CD4-positive, alpha-beta T cell treated with Interleukin-17A for 4 hours (primary cell): ENCODE measurements around the gene SNX10.

Experiments
- DNase-seq: peaks from one replicate; pipeline ENCODE4 v3.0.0-alpha.2; 2020; ENCODE audit warnings: mixed read lengths

Gene SNX10

DNA sequence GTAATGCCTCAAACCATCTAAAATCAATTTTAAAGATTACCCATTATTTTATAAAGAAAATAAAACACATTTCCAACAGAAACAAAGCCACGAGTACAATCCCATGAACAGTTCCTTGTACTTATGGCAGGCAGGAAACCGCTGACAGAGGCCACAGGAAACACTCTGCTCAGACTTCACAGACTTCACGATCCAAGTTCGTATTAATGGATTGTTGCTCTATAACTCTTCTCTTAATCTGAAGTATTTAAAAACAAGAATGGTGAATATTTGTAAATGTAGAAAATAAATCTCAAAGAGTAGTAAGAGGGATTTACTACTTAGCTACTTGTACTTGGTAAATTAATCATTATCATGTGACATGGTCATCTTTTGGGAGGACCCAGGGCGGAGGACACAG lies 78.3 kb downstream of the SNX10 start:
- DNase-seq: peak; percentile 18

DNA sequence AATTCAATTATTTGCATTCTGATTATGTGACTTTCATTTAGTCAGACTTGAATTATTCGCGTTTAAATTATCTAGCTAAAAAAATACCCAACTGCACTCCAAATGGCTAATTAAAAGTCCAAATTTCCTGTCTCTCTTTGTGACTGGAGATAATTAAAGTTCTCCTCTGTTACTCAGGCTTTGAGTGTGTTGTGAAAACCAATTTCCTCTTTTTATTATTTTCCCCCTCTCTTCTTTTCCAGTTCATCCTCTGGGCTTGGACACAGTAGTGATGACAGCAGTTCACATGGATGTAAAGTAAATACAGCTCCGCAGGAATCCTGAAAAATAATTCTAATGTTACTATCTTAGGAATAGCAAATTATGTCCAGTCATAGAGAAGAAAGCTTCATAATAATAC lies 80.6 kb downstream of the SNX10 start:
- DNase-seq: no peak

DNA sequence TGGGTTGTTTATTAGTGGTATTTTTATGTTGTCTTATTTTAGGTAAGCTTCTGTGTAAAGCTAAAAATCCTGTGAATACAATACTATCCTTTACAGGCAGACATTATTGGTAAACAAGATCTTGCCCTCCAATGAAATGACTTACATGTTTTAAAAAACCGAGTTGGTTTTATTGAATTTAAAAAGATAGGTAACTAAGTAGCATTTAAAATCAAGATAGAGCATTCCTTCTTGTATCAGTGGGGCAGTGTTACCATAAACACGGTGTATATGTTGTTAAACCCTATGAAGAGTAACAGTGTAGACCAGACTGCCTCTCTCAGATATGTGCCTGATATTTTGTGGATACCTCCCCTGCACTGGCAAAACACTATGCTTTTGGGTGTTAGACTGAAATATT lies 81.0 kb downstream of the SNX10 start:
- no peak for DNase-seq

DNA sequence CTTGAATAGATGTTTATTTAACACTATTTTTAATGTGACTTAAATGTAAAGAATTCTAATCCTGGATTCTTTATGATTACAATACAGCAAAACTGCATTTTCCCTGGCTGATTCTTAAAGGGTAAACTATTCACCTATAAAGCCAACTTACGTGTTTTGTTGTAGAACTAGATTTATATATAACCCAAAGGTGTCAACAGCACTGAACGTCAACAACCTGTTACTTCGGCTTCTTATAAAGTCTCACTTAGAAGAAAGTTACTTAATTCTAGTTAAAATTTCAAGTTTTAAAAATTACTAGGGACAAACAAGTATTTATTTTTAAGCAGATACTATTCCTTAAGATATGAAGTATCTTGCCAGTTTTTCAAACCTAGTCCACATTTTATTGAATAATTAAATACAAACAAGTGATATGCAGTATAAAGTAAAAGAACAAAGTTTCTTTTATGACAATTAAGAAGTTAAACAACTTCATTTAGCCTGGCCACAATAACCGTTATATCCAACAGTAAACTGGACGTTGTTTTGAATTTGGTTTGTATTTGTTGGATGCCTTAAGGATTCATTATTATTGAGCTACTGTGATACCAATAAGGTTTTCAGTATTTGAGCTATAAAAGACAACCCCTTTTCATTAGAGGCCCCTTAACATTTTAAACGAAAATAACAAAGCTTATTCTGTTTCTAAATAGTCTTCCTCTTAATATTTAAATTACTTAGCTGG lies 83.1 kb downstream of the SNX10 start:
- no peak for DNase-seq

DNA sequence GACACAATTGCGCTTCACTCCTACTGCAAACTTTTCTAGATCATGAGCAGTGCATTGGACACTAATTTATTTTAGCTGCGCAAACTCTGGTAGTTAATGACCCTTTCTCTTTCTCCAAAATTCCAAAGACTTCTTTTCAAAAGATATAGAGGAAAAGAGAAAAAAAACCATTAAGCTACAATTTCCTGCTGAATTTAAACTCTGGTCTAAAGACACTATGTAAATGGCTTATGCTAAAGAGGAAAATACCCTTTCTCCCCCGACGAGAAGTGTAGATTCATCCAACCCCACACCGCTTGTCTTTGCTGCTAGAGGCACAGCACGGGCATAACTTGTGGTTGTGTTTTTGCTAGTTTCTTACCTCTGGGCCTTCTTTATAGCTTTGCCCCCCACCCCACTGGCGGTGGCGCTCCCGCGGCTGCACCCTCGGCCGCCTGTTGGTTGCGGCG lies 84.1 kb downstream of the SNX10 start:
- peak; percentile 6 for DNase-seq

DNA sequence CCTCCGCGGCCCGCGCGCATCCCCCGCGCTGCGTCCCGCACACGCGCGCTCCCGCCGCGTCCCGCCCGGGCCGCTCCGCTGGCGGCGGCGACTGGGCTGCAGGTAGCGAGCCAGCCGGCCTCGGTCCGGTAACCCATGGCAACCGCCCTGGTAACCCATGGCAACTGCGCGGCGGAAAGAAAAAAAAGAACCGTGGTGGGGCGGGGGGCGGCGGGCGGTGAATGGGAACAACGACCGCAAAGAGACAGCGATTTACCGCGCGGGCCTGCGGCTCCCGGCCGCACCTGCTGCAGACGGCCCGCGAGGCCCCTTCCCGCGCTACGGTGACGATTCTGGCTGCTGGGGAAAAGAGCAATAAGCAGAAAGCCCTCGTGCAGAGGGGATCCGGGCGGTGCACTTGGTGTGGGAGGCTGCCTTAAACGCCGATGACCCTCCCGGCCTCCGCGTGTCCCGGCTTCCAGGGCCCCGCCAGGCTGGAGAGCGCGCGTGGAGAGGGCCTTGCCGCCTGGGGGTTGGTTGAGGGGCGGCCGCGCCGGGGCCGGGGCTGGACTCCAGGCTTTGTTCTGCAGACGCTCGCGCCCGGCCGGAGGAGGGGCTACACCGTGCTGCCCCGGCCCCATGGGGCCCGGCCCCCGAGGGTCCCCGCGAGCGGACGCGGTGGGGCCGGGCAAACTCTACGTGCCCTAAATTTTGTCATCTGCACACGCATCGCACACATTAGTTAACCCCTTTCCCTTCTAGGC lies 84.7 kb downstream of the SNX10 start:
- DNase-seq: peak; percentile 42

DNA sequence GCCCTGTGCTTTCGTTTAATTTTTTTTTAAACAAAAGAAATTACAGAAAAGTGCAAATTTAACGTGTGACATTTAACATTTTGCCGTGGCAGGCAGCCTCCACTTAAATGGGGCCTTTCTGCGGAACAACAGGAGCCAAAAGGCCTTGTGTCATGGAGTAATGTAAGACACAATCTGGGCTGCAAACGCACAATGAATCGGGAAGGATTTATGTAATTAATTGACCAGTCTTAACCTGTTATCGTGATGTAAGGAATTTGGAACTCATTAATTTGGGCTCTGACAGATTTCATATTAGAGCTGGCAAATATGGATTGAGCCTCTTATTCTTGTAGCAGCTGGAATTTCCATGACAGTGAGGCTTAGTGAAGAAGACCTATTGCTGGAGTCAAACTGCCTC lies 86.4 kb downstream of the SNX10 start:
- DNase-seq: no peak

DNA sequence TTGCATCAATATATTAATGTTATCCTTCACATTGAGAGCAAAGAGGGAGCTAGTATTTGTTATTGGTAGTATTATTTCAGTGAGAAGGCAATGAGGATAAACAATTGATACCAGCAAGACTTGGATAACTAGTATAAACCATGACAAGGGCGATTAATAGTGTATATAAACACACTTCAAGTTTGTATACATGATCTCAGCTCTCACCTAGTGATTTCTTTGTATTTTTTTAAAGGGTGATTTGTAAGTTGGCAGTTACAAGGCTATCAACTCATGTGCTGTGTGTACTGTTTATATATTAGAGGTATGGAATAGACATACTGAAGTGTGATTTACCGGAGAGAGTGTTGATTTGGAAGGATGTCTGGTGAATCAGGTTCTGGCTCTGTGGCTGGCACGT lies 88.0 kb downstream of the SNX10 start:
- no peak for DNase-seq

DNA sequence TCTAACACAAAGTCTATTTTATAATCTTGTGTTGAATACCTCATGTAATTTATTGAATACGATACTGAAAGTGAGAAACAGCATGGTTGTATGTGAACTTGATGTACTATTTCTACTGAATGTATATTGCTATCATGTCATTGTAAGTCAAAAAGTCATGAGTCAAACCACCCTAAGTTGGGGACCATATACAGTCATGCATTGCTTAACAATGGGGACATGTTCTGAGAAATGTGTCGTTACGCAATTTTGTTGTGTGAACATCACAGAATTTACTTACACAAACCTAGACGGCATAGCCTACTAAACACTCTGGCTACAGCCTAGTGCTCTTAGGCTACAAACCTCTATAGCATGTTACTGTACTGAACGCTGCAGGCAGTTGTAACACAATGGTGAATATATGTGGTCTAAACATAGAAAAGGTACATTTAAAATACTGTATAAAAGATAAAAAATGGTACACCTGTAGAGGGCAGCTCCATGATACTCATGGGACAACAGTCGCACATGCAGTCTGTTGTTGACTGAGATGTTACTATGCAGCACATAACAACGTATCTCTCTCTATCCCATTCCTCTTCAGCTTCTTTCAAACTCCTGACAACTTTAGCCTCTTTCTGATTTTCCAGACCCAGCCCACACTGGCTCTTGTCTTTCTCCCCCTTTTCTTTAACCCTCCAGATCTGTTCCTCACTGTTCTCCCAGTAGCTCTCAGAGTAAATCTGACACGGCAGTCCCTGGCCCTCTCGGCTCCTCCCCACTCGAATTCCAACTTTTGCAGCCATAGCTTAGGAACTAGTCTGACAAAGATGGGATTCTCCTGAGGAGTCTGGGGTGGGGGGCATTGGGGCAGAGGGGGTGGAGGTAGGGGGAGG lies 90.1 kb downstream of the SNX10 start:
- no peak for DNase-seq

DNA sequence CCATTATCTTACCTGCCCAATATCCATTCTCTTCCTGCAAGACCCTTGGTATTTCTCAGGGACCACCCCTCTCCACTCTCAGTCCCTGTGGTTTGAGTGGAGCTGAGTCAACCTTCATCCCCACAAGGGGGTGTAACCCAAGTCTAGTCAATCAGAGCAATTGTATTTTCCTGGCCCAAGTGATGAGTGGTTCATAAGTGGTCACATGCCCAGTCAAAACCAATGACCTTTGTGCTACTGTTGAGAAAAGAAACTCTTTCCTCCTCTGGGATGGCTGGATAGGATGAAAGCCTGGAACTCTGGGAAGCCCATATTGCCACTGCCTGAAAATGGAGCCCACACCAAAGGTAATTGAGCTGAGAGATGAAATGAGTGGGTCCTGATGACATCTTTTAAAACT lies 93.6 kb downstream of the SNX10 start:
- no peak for DNase-seq

DNA sequence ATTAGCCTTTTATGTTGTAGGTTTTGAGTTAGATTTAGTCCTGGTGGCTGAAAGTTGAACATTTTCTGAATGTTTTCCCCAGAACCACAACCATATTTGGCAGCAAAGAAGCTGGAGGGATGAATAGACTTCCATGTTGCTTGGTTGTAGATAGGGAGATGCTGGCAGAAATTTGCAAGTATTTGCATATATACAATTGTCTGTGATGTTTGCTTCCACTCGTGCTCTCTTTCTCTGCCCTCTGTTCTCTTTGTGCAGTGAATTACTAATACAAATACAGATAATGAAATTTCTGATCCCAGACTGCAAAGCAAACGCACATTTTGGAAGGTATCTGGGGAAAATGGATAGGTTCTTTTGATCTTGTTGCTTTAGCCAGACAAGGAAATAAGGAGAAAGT lies 96.1 kb downstream of the SNX10 start:
- no peak for DNase-seq

DNA sequence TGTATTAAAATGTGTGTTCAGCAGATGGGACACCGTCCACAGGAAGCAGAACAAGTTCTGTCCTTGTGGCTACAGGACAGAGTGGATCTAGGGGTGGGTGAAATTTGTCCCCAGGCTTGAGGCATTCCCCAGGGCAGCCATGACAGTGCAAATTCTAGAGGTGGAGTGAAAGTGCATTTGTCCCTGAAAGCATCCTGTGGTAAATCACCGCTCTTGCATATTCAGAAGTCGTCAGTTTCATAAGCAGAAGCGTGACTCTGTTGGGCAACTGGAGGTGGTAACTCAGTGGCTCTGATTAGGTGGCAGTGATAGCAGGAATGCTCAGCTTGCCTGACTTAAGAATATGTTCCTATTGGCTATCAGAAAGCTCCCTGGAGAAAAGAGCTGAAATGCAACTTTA lies 96.6 kb downstream of the SNX10 start:
- DNase-seq: no peak

DNA sequence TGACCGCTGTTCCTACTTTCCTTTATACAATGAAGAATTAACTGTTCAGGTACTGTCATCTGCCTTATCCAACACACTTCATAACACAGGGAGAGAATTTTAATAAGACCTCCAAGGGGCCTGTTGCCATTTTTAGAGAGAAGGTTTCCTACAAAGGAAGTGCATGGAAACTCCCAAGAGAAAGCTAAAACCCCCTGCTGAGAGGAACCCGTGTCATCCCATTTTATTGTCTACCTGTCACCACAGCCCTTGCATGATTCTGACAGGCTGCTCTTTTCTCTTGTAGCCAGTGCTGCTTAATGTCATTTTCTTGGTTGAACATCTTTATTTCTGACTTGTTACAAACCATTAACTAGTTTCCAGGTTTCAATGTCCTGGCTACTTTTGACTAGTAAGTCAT lies 98.4 kb downstream of the SNX10 start:
- no peak for DNase-seq

DNA sequence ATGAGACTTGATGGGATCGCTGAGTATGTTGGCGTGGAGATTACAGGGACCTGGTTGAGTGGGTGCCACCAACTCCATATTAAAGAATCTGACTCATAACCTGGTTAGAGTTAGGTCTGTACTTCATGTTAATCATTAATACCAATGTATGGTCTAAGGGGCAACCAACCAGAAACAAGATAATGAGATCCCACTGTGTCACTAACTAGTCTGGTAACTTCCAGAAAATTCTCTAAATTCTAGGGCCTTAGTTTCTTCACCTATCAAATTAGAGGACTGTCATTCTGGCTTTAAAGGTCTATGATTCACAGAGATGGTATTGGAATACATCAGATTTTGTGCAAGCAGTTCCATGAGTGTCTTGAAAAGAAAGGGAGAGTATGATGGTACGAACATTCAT lies 102.2 kb downstream of the SNX10 start:
- no peak for DNase-seq

DNA sequence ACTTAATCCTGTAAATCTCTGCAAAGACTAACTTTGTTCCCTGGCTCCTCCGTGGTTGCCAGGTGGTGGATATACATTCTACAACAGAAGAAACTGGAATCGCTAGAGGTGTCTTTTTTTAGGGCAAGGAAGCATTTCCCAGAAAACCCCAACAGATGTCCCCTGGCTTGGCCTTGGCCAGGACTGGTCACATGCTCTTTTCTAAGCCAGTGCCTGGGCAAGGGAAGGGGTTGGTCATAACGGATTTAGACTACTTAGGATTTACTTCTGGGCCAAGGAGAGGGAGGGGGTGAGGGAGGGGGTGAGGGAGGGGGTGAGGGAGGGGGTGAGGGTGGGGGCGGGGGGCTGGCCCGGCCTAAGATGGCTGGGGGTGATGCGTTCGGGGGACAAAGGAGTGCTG lies 105.7 kb downstream of the SNX10 start:
- no peak for DNase-seq

DNA sequence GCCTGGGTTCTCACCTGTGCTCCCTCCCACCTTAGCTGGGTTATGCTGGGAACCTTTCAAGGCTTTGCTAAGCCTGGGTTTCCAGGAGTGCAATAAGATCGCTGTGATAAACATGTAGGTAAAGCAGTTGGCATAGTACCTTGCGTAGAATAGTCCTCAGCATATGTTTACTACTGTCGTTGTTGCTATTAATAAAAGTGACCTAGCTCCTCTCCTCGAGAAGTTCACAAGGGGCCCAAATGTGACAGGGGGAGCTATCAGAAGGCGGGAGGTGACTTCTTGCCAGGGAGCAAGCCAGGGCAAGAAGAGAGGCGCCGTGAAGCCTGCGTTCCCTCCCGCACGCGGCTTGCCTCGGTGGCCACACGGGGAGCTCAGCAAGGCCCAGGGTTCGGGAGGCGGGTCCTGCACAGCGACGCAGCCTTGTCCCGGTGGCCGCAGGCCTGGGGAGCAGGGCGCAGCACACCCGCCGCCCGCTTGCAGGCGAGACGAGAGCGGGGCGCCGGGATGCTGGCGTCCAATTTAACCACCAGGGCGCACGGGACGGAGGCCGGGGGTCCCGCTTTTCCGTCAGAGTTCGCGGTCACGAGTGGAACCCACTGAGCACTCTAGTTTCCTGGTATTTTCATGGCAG lies 106.2 kb downstream of the SNX10 start:
- DNase-seq: peak; percentile 3

DNA sequence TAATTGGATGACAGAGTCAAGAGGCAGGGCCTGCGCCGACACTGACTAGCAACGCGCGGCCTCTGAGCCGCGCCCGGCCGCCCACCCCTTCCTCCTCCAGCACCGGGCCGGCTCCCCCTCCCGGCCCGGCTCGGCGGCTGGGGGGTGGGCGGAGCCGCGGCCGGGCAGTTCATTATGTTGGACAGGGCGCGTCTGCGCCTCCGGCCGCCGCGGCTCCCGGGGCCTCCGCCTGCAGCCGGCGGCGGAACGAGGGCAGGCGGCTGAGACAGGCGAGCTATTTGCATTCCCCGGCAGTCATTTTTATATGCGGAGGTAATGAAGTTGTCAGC lies 106.7 kb downstream of the SNX10 start:
- DNase-seq: peak; percentile 11

DNA sequence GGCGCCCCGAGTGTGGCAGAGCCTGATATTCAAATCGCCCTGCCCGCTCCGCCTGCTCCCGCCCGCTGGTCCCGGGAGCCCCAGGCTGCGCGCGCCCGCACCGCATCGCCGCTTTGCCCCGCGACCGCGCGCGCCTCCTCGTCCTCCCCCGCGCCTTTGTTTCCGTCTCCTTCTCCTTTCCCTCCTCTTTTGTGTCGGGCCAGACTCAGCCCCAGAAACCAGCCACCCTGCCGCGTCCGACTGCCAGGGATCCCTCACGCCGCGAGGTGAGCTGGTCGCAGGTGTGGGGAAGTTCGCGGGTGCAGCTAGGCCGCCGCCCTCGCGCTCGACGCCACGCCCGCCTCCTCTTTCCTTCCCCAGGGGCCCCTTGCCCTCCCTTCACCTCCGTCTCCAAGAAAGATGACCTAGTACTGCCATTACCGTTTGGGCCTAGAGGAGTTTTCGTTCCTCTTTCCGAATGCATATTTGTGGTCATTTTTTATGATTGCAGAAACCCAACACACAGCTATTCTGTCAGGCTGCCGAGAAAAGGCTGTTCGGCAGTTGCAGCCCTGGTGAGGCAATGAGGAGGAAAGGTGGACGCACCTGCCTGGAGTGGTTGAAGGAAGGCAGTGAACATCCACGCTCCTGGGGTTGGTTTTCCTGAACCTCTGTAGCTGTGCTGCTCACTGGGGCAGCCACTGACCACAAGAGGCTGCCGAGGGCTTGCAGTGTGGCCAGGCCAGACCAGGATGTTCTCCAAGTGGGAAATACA lies 107.3 kb downstream of the SNX10 start:
- peak; percentile 15 for DNase-seq

DNA sequence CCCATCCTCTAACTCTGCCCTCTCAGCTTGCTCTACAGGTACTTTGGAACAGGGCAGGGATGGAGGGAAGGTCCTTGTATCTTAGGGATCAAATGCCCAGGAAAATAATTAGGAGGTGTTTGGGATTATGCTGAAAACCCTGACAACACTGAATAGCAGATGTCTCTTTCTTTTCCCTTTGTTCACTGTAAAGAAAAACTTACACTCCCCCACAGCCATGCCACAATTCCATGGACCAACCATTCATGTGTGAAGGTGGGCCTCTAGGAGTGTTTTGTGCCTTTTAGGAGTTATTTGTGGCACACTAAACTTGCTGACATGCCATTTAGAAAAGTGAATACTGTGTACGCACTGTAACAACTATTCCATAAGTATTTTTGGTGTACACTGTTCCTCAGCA lies 108.1 kb downstream of the SNX10 start:
- DNase-seq: no peak

DNA sequence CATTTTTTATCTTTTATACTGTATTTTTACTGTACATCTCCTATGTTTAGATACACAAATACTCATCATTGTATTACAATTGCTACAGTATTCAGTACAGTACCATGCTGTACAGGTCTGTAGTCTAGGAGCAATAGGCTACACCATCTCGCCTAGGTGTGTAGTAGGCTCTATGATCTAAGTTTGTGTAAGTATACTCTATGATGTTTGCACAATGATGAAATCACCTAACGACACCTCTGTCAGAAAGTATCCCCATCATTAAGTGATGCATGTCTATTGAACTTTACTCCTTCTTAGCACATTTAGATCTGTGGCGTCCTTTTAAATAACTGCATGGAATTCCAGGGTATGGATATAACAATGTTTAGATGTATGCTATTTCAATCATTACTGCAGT lies 112.0 kb downstream of the SNX10 start:
- DNase-seq: no peak

DNA sequence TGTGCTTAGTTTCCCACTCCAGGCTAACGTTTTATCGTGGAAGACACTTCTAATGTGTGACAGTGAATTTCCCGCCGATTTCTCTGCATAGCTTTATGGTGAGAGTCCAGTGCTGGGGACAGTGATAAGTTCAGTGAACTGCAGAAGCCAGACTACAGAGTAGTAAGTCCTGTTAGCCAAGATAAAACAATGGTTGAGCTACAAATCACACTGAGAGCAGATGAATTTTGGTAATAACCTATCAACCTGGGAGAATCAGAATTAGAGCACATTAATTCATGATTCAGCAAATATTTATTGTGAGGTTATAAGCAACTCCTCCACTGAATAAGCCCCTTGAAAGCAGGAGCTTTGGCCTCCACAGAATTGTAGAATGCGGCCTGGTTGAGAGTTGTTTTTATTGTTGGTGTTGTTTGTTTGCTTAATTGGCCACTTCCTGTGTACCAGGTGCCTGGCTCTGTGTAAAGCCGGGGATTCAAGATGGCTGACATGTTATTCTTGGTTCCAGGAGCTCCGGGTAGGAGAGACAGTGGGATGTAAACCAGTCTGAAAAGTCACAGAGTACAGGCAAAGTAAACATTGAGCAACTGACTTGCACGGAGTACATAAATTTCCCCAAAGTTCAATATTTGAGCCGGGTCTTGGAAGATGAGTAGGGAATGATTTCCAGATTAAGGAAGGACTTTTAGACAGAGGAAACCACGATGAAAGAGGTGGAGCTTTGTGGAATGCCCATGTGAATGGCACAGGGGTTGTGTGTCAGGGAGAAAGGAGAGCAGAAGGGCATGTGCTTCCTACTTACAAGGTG lies 112.7 kb downstream of the SNX10 start:
- no peak for DNase-seq

DNA sequence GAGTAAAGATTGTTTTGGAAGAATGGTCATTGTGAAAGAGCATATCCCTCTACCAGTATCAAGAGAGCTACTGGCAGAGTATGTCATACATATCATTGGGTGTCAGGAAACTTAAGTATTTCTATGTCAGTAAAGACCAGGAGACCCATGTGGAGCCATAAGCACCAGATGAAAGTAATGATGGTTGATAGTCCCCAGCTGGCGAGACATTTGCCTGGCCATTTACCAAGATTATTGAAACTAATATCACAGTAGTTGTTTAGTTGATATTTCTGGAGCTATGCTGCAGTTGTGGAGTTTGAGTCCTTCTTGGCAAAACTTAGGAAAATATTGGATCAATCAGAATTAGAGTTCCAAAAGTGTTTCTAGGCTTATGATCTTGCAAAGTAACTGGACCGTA lies 114.8 kb downstream of the SNX10 start:
- DNase-seq: no peak
